RWPE2 (cell line): ENCODE results near the gene TAGLN3.

ENCODE experiments used
- ATAC-seq: fragments of 200-7000 bp; cut with Tn5 transposase; 3 replicates; pipeline ENCODE4 v1.9.1; 2021; ENCODE audit warnings: low read depth
- DNase-seq: peaks from one replicate; pipeline ENCODE4 v3.0.0-alpha.2; 2020; ENCODE audit warnings: low spot score
- H3K27ac ChIP-seq: fragments of 450-650 bp; 2 replicates; pipeline ENCODE4 v1.5.1; 2017; ENCODE audit warnings: mild to moderate bottlenecking; ENCODE audit not compliant: poor library complexity, severe bottlenecking
- H3K27me3 ChIP-seq: fragments of 250-450 bp; sonication (Bioruptor Pico); 2 replicates; pipeline ENCODE4 v1.5.1; 2021; ENCODE audit warnings: mild to moderate bottlenecking, moderate library complexity; ENCODE audit not compliant: insufficient read depth, poor library complexity, severe bottlenecking
- H3K36me3 ChIP-seq: fragments of 250-450 bp; sonication (Bioruptor Pico); 2 replicates; pipeline ENCODE4 v1.5.1; 2020; ENCODE audit warnings: low read depth, mild to moderate bottlenecking, moderate library complexity
- H3K4me1 ChIP-seq: fragments of 250-450 bp; sonication (Bioruptor Pico); 2 replicates; pipeline ENCODE4 v1.5.1; 2021; ENCODE audit warnings: mild to moderate bottlenecking, moderate library complexity; ENCODE audit not compliant: insufficient read depth, poor library complexity, severe bottlenecking
- H3K4me3 ChIP-seq: fragments of 250-450 bp; sonication (Bioruptor Pico); 2 replicates; pipeline ENCODE4 v1.5.1; 2021; ENCODE audit warnings: mild to moderate bottlenecking, moderate library complexity; ENCODE audit not compliant: severe bottlenecking
- H3K9me3 ChIP-seq: fragments of 250-450 bp; sonication (Bioruptor Pico); 2 replicates; pipeline ENCODE4 v1.5.1; 2021; ENCODE audit warnings: mild to moderate bottlenecking, moderate library complexity; ENCODE audit not compliant: severe bottlenecking
- TF ChIP-seq, protein P1 (sequence below): fragments of 450-650 bp; IDR thresholded peaks from one replicate; pipeline ENCODE4 v1.5.1; 2017; ENCODE audit warnings: mild to moderate bottlenecking, moderate library complexity; ENCODE audit not compliant: poor library complexity, severe bottlenecking

The TAGLN3 gene

DNA sequence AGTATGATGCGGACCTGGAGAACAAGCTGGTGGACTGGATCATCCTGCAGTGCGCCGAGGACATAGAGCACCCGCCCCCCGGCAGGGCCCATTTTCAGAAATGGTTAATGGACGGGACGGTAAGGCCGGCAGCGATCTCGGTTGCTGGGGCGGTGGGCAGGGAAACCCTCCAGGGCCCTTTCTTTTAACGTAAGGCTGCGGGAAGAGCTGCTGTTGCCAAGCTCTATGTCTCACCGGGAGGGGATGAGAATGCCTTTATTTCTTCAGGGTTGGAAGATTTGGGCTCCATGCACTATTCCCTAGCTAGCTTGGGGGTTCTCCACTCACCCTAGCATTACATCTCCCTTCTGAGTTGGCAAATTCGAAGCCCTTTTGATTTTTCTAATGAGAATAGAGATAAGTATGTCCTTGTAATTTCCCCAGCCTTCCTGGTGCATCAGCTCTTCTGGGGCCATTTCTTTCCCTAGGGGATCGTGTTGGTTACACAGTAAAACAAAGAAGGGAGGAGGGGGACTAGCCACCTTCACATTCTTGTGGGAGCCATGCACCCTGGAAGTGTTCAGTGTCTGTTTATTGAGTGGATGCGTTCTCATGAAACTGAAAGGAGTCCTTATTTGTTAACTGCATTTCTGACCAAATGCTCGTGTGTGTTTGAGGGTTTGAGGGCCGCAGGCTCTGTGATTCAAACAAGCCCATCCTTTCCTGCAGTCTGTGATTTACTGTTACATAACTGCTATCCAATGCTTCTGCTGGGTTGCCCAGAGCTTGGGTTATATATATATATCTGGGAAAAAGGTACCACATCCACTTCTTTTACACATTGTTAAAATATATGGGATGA, 982 bp downstream of the TAGLN3 start:
- no peak; the same call in 2 of the 3 replicates for ATAC-seq
- H3K9me3 ChIP-seq, result no peaks in the 10 kb centered on the region
- H3K27me3 ChIP-seq, result no peaks in the 10 kb centered on the region
- H3K4me3 ChIP-seq, result peak overlapping the region; percentile 20
- no peak overlapping the region for H3K27ac ChIP-seq
- TF ChIP-seq, protein P1, sequence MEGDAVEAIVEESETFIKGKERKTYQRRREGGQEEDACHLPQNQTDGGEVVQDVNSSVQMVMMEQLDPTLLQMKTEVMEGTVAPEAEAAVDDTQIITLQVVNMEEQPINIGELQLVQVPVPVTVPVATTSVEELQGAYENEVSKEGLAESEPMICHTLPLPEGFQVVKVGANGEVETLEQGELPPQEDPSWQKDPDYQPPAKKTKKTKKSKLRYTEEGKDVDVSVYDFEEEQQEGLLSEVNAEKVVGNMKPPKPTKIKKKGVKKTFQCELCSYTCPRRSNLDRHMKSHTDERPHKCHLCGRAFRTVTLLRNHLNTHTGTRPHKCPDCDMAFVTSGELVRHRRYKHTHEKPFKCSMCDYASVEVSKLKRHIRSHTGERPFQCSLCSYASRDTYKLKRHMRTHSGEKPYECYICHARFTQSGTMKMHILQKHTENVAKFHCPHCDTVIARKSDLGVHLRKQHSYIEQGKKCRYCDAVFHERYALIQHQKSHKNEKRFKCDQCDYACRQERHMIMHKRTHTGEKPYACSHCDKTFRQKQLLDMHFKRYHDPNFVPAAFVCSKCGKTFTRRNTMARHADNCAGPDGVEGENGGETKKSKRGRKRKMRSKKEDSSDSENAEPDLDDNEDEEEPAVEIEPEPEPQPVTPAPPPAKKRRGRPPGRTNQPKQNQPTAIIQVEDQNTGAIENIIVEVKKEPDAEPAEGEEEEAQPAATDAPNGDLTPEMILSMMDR, result no peak
- no peak for DNase-seq
- no peaks in the 10 kb centered on the region for H3K36me3 ChIP-seq
- peaks cover 27% of the 10 kb centered on the region for H3K4me1 ChIP-seq

DNA sequence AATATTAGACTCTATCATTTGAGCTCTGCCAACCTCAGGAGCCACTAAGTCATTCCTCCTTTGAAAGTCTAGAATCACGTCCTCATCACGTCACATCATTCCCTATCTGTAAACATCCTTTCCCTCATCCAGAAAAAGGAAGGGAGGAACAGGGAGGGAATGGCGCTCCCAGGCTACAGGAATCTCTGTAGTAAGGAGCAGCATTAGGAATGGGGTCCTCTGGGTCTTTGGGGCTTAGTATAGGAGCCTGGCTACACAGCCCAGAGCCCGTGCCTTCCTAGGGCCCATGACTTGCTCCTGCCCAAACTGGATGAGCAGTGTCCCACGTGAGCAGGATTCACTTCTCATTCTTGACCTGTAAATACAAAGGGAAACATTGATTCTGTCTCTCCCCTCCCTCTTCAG, 1.6 kb downstream of the TAGLN3 start:
- TF ChIP-seq, protein P1, result no peak
- Histone ChIP-seq H3K4me3 (no peak overlapping the region), H3K27me3 (no peaks in the 10 kb centered on the region), H3K36me3 (no peaks in the 10 kb centered on the region), H3K9me3 (no peaks in the 10 kb centered on the region), H3K4me1 (peaks cover 33% of the 10 kb centered on the region), H3K27ac (no peak overlapping the region)
- DNase-seq, result no peak
- no peak for ATAC-seq

DNA sequence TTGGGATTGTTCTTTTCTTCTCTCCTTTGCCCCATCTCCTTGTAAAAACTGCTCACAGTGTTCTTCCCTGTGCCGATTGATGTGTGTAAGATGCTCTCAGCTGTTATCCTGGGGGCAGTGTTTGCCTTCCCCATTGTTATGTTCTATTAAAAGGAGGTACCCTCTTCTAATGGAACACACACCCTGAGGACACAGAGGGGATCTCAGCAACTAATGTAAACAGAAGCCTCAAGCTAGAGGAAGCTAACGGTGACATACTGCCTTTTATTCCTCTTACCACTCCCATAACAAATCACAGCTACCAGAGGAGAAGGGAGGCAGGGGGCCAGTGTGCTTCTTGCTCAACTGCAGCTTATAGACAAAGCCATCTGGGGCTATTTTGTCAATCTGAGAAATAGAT, 2.2 kb downstream of the TAGLN3 start:
- Histone ChIP-seq H3K27ac (no peak overlapping the region), H3K36me3 (no peaks in the 10 kb centered on the region), H3K9me3 (no peaks in the 10 kb centered on the region), H3K4me1 (peaks cover 33% of the 10 kb centered on the region), H3K4me3 (no peak overlapping the region), H3K27me3 (no peaks in the 10 kb centered on the region)
- TF ChIP-seq, protein P1, result no peak
- DNase-seq (no peak), ATAC-seq (no peak)

DNA sequence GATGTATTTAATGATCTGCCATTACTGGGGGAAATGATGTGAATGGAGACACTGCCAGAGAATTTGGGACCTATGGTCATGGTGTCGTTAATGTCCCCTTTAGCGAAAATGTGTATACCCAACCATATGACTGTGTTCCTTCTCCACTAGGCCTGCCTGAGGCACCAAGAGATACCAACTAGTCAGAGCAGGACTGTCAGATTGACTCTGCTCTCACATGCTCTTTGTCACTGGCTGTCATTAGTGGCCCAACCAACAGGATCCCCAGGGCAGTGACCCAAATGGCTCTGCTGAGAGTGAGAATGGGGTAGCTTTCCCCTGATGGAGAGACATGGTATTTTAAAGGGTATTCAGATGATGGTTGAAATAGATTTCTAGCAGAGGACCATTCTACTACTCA, 2.8 kb downstream of the TAGLN3 start:
- ATAC-seq, result no peak
- TF ChIP-seq, protein P1, result no peak

More for the DNA sequence above, 2.8 kb downstream of the TAGLN3 start:
- peaks cover 33% of the 10 kb centered on the region for H3K4me1 ChIP-seq
- H3K4me3 ChIP-seq, result no peak overlapping the region
- no peaks in the 10 kb centered on the region for H3K9me3 ChIP-seq
- H3K27ac ChIP-seq, result peak overlapping the region; percentile 51
- no peaks in the 10 kb centered on the region for H3K36me3 ChIP-seq
- no peak for DNase-seq
- no peaks in the 10 kb centered on the region for H3K27me3 ChIP-seq
